Activated CD4-positive, CD25-positive, alpha-beta regulatory T cell (primary cell): ENCODE data around the gene UTF1.

Experiments
- DNase-seq, 4 experiments: peaks; one replicate each; lab custom pipeline; 2025; lab: John Stamatoyannopoulos, UW

The UTF1 gene

DNA sequence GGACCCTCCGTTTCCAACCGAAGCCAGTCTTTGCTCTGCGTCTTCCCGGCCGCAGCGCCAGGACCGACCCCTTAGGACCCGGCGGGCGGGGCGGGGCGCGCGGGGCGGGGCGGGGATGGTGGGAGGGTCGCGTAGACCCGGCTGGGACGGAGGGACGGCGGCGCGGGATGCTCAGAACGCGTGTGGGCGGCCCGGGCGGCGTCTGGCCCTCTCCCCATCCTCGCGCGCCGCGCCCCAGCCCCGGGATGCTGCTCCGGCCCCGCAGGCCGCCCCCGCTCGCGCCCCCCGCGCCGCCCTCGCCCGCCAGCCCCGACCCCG, at the start of gene UTF1:
UTF1 (plus strand) TSS at position 174 of the 318 bp plus-strand sequence; CDS start at position 246, 72 bp downstream.
- no peak for DNase-seq

- DNase-seq = no peak
Measured at GRCh38 chr10:133180965-133181639, 48.9 kb upstream of the UTF1 start.

- no peak for DNase-seq
Measured at GRCh38 chr10:133182190-133182589, 47.8 kb upstream of the UTF1 start.

- no peak for DNase-seq
Measured at GRCh38 chr10:133182791-133183645, 47.0 kb upstream of the UTF1 start.

- DNase-seq = no peak
Measured at GRCh38 chr10:133183646-133184378, 46.2 kb upstream of the UTF1 start.

- DNase-seq = no peak
Measured at GRCh38 chr10:133184591-133185244, 45.3 kb upstream of the UTF1 start.

GRCh38 chr10:133185421-133185820, 44.6 kb upstream of the UTF1 start:
- no peak for DNase-seq

GRCh38 chr10:133185916-133186315, 44.1 kb upstream of the UTF1 start:
- DNase-seq = no peak

DNA sequence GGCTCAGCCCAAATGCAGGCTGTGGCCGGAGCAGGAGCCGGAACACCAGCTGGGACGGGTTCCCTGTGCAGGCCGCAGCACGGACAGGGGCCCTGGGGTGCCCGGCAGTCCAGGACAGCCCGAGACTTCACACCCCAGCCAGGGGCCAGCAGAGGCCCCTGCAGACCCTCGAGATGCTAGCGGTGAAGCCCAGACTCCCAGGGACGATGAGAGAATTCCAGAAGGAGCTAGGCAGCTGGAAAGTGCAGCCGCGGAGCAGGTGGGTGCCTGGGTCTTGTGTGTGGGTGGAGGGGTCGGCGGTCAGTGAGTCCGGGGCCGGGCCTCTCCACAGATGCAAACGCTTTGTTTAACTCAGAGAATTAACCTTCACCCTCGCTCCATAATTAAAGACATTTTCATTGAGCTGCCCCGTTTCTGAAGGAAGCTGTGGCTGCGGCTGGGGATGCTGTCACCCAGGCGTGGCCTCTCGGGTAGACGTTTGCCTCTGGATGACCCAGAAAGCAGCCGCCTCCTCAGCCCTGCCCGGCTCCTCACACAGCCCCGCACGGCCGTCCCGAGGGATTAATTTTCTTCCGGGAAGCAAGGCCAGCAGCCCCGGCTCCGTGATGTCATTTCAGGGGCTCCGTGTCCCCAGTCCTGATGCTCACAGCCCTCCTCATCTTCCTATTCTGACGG, 43.5 kb upstream of the UTF1 start:
- DNase-seq = no peak

DNA sequence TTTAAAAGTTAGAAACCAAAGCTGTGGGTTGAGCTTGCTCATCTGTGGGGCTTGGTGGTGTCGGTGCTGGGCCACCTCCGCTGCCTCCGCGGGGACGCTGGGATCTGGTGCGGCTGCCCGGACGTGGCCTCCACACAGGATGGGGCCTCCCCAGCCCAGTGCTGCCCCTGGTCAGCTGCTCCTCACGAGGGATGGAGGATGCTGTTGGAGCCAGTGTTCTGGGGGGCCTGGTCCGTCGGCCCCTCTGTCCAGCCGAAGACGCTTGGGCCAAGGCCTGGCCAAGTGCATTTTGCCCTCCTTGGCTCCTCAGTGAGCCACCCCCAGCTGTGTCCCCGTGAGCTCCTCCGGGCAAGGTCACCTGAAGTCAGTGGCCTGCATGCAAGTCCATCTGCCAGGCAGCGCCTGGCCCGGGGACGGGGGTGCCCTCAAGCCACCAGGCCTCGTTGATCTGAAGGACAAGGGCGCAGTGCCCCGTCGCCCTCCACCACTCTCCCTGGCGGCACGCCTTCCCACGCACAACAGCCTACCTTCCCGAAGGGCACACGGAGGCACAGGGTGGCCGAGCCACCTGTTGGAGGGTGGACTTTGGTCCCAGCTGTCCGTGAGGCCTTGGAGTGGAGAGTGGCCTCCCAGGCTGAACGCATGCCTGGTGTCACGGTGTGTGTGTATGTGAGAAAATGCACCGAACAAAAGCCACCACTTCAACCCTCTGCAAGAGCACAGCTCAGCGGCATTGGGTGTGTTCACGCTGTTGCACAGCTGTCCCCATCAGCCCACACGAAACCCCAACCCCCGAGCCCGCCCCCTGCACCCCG, 42.7 kb upstream of the UTF1 start:
- DNase-seq = no peak

DNA sequence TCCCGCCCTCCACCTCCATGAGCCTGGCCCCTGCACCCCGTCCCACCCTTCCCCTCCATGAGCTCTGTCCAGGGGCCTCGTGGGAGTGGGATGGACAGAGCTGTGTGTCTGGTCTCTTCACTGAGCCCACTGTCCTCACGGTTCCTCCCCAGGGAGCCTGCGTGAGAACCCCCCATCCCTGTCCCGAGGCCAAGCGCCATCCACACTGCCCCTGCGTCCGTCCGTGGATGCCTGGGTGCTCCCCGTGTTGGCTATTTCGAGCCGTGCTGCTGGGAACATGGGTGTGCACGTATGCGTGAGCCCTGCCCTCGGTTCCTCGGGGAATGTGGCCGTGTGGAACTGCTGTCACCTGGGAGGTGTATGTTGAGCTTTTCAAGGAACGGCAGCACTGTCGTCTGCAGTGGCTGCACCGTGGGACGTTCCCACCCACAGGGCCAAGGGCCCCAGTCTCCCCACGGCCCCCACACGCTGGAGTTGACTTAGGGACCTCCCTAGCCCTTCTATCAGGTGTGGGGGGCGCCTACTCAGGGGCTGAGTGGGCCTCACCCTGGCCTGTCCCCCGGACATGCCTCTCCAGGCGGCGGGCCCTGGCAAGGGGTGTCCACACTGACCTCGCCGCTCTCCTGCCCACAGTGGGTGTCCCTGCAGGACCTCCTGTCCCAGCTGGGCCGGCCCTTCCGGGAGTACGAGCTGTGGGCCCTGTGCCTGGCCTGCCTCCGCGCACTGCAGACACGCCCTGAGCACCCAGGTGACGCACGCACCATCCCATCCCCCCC, 41.9 kb upstream of the UTF1 start:
- DNase-seq = no peak

DNA sequence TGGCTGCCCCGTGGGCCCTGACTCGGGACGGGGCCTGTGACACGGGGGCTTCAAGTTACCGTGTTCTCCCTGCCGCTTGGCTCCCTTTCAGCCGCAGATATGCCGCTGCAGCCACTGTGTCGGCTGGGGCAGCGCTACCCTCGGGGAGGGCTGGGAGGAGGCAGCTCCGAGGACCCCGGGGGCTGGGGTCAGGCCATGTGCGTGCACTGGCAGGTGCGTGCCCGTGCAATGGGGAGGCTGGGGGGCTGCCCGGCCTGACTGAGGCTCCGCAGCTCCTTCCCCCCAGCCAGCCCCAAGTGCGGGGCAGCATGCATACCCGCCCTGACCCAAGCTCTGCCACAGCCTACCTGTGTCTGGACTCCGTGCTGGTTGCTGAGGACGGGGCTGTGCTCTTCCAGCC, 40.8 kb upstream of the UTF1 start:
- DNase-seq = no peak

DNA sequence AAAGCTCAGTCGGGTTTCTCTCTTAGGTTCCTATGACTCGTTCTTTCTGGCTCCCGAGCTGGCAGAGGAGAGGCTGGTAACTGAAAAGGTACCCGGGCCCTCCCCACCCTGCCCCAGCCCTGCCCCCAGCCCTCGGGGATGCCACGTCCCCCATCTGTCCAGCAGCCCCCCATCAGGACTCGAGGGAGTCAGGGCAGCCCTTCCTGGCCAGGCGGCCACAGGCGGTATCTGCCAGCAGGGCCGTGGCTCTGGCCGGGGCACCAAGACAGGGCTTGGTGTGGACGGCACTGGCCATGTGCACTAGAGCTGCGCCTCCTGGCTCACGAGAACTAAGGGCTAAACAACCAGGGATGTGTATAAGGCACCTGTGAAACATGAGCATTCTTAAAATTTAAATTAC, 40.3 kb upstream of the UTF1 start:
- no peak for DNase-seq

DNA sequence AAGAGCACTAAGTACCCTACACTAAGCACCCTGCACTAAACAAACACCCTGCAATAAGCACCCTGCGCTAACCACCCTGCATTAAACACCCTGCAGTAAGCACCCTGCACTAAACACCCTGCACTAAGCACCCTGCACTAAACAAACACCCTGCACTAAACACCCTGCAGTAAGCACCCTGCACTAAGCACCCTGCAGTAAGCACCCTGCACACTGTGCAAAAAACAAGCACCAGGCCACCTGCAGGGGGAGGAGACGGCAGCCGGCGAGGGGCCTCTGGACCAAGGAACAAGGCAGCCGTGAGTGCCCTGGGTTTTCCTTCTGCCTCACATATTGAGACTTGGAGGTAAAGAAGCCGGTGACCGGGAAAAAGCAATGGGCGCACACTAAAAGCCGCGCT, 39.8 kb upstream of the UTF1 start:
- DNase-seq = no peak

DNA sequence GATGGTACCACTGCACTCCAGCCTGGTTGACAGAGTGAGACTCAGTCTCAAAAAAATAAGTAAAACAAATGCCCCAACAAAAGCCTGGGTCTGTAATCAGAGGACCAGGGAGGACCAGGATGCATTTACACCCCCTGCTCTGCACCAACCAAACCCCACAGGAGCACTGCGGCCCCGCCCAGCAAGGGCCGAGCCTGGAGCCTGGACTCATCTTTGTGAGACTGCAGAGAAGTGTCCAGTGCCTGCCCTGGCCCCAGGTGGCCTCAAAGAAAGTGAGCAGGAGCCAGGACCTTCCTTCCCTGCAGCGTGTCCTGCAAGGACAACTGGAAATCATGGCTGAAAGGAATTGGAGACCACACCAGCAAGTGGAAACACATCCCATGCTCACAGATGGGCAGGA, 38.4 kb upstream of the UTF1 start:
- no peak for DNase-seq

GRCh38 chr10:133194151-133194550, 35.9 kb upstream of the UTF1 start:
- DNase-seq = no peak

DNA sequence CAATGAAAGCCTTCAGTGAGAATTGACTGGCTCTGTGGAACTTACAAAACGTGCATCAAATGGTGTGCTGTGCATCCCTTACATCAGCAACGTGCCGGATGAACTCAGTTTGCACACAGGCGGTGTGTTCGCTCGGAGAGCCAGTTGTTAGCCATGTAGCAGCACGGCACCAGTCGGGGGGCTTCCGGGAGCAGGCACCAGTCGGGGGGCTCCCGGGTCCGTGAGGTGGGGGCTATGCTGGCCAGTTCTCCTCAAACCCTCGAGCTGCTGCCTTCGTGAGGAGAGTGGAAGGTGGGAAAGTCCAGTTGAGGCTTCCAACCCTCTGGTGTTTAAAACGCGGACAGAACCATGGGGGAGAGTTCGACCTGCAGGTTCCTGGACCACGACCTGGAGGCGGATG, 34.9 kb upstream of the UTF1 start:
- DNase-seq = no peak

GRCh38 chr10:133195611-133196010, 34.4 kb upstream of the UTF1 start:
- no peak for DNase-seq

GRCh38 chr10:133196221-133196915, 33.6 kb upstream of the UTF1 start:
- no peak for DNase-seq
